AG09309 (cell line): Measurements from ENCODE around the gene SHKBP1.
A peak's percentile ranks its signal among the peaks of the same experiment; 100 is the strongest.
"Not testable (repeated sequence)": the region's sequence is repeated elsewhere in the genome, so short reads cannot be mapped to it uniquely, and the experiment has no call there.

ENCODE experiments used
- DNase-seq: peaks from one replicate; pipeline ENCODE4 v3.0.0-alpha.2; 2010; ENCODE audit warnings: low read depth
- H3K4me3 ChIP-seq: 2 replicates; pipeline ENCODE4 v1.5.1; 2011; ENCODE audit warnings: mild to moderate bottlenecking, low read depth, low read length, moderate library complexity; ENCODE audit not compliant: control insufficient read depth
- CTCF ChIP-seq: IDR thresholded peaks from 2 replicates; pipeline ENCODE4 v1.5.1; 2011; ENCODE audit warnings: mild to moderate bottlenecking, low read depth, low read length, inconsistent platforms; ENCODE audit not compliant: insufficient read depth, control insufficient read depth; ENCODE audit errors: missing control alignments

The SHKBP1 gene

GRCh38 chr19:40590464-40591265, 14.0 kb downstream of the SHKBP1 start:
- H3K4me3 ChIP-seq = no peak overlapping the region
- no peak for DNase-seq
- TF ChIP-seq CTCF = no peak

- not testable (repeated sequence) for DNase-seq, H3K4me3 ChIP-seq
These were observed 15.1 kb downstream of the SHKBP1 start for GRCh38 chr19:40591724-40592123.

GRCh38 chr19:40592170-40592569, 15.5 kb downstream of the SHKBP1 start:
- no peak for TF ChIP-seq CTCF
- H3K4me3 ChIP-seq = no peak overlapping the region
- no peak for DNase-seq

GRCh38 chr19:40594255-40594654, 17.6 kb downstream of the SHKBP1 start:
- DNase-seq = no peak
- H3K4me3 ChIP-seq = no peak overlapping the region

GRCh38 chr19:40594657-40595091, 18.0 kb downstream of the SHKBP1 start:
- no peak for DNase-seq
- peak; percentile 15 for TF ChIP-seq CTCF

More at GRCh38 chr19:40594255-40594654, 17.6 kb downstream of the SHKBP1 start:
- no peak for TF ChIP-seq CTCF

GRCh38 chr19:40596608-40597328, 20.1 kb downstream of the SHKBP1 start:
- peak overlapping the region; percentile 21 for H3K4me3 ChIP-seq
- DNase-seq = no peak
- TF ChIP-seq CTCF = no peak

More at GRCh38 chr19:40594657-40595091, 18.0 kb downstream of the SHKBP1 start:
- H3K4me3 ChIP-seq = peak overlapping the region; percentile 27

GRCh38 chr19:40597329-40597838, 20.7 kb downstream of the SHKBP1 start:
- peak overlapping the region; percentile 21 for H3K4me3 ChIP-seq
- DNase-seq = no peak
- TF ChIP-seq CTCF = no peak
